ENCODE results near the gene SKIC2.
"Not testable (repeated sequence)": the region's sequence is repeated elsewhere in the genome, so short reads cannot be mapped to it uniquely, and the experiment has no call there.

Gene SKIC2

GRCh38 chr6:31958741-31959739 lies at the start of gene SKIC2, which contains the start of gene NELFE:
Gene SKIC2 (plus strand): TSS chr6:31959175. CDS start chr6:31959193, 18 bp downstream.
Gene NELFE (minus strand): TSS chr6:31958971. CDS start chr6:31958446, 525 bp downstream.
- H3K4me3 ChIP-seq (ENCODE audit: low read length), result peak within 1 kb of the TSS; percentile 100
- TF ChIP-seq CTCF (IDR thresholded peaks at IDR 0.05; ENCODE audit: insufficient read depth, low read depth, low read length, missing control alignments), result no peak
- peak; percentile 99 for DNase-seq (ENCODE audit: low read depth)

- DNase-seq (ENCODE audit: low read depth); H3K4me3 ChIP-seq (ENCODE audit: low read length): not testable (repeated sequence)
Observed at GRCh38 chr6:31909298-31909697, 49.7 kb upstream of the SKIC2 start.

- DNase-seq (ENCODE audit: low read depth), result no peak
- TF ChIP-seq CTCF (IDR thresholded peaks at IDR 0.05; ENCODE audit: insufficient read depth, low read depth, low read length, missing control alignments), result no peak
- H3K4me3 ChIP-seq (ENCODE audit: low read length), result no peak overlapping the region
Observed at GRCh38 chr6:31911826-31912585, 47.0 kb upstream of the SKIC2 start.

GRCh38 chr6:31915351-31915750 lies 43.6 kb upstream of the SKIC2 start:
- no peak overlapping the region for H3K4me3 ChIP-seq (ENCODE audit: low read length)
- no peak for TF ChIP-seq CTCF (IDR thresholded peaks at IDR 0.05; ENCODE audit: insufficient read depth, low read depth, low read length, missing control alignments)
- DNase-seq (ENCODE audit: low read depth), result no peak

- H3K4me3 ChIP-seq (ENCODE audit: low read length), result no peak overlapping the region
- TF ChIP-seq CTCF (IDR thresholded peaks at IDR 0.05; ENCODE audit: insufficient read depth, low read depth, low read length, missing control alignments), result no peak
- no peak for DNase-seq (ENCODE audit: low read depth)
Observed at GRCh38 chr6:31915756-31916155, 43.2 kb upstream of the SKIC2 start.

- no peak overlapping the region for H3K4me3 ChIP-seq (ENCODE audit: low read length)
- no peak for DNase-seq (ENCODE audit: low read depth)
- no peak for TF ChIP-seq CTCF (IDR thresholded peaks at IDR 0.05; ENCODE audit: insufficient read depth, low read depth, low read length, missing control alignments)
Observed at GRCh38 chr6:31918069-31918720, 40.8 kb upstream of the SKIC2 start.
